ENCODE results near the gene MVB12B. TPM values are rescaled to one million over a fixed set of nuclear protein-coding genes. Genes with fewer than 3 reads are reported as not detected.

Gene MVB12B
- total and polyA plus RNA-seq, 2 of the 4 experiments (the other 2 are of a cell fraction) = 2.0 to 4.0 TPM

DNA sequence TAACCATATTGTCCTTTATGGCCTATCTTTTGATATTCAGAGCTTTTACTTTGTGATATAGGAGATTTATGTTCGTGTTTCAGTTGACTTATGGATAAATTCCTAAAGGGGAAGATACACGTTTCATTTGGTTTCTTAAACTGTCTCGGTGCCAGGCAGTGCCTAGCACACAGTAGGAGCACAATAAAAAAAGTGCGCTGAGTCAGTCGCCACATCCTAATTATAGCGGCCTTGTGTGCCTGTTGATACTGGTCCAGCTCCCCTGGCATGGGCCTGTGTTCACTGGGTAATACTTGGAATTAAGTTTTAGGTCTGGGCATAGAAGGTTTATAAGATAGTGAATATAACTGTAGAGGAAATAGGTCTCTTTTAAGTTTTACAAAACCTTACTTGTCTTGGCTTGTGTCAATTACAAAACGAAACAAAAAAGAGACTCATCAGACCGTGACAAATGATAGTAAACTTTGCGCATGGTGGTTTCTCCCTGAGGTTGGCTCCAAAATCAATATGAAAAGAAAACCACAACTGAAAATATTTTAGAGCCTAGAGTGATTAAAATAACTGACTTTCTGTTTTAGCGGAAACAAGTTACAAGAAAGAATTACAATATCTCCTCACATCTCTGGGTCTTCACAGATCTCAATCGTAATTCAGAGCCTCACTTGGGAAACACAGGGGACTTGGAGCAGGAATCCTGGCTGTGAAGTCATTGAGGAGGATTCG, 84.8 kb downstream of the MVB12B start:
- Histone ChIP-seq H3K27me3 (ENCODE audit: control insufficient read depth, insufficient read depth, low read length) (no peaks in the 10 kb centered on the region), H2BK20ac (ENCODE audit: low read depth, low read length) (no peak overlapping the region), H3K9me3 (ENCODE audit: control insufficient read depth, insufficient read depth, low read length) (no peaks in the 10 kb centered on the region), H3K56ac (ENCODE audit: extremely low read depth, insufficient read depth, low read length) (no peak overlapping the region), H3K23ac (ENCODE audit: low read depth, low read length) (no peak overlapping the region), H4K91ac (ENCODE audit: insufficient read depth, low read depth, low read length) (no peak overlapping the region), H4K8ac (ENCODE audit: low read depth in 2 of 2, low read length in 2 of 2) (no peak overlapping the region), H3K79me1 (ENCODE audit: low read depth in 1 of 2, low read length in 2 of 2) (no peaks in the 10 kb centered on the region), H3K36me3 (ENCODE audit: control insufficient read depth, insufficient read depth, low read length) (no peaks in the 10 kb centered on the region), H2AFZ (replicated peaks; ENCODE audit: low read length, poor library complexity) (no peak overlapping the region), H2BK15ac (ENCODE audit: low read depth, low read length) (no peak overlapping the region), H2BK120ac (ENCODE audit: low read depth, low read length) (no peak overlapping the region), H3K4me3 (ENCODE audit: insufficient read depth, low read depth, low read length) (no peak overlapping the region), H3K18ac (ENCODE audit: low read depth, low read length) (no peak overlapping the region), H2AK9ac (replicated peaks; ENCODE audit: low read depth, low read length, poor library complexity) (no peak overlapping the region), H3K4me1 (ENCODE audit: control insufficient read depth, insufficient read depth, low read length) (peaks cover 5% of the 10 kb centered on the region), H3K4ac (ENCODE audit: low read depth, low read length) (no peak overlapping the region), H4K5ac (ENCODE audit: low read depth, low read length) (no peak overlapping the region), H3K9me1 (ENCODE audit: insufficient read depth, low read length) (peaks cover 3% of the 10 kb centered on the region), H3K9ac (ENCODE audit: low read depth, low read length) (no peak overlapping the region), H2AK5ac (ENCODE audit: low read depth, low read length) (no peak overlapping the region), H3K27ac (ENCODE audit: insufficient read depth, low read length) (no peak overlapping the region), H3K4me2 (ENCODE audit: low read depth, low read length) (no peak overlapping the region), H4K20me1 (ENCODE audit: insufficient read depth, low read length) (no peaks in the 10 kb centered on the region), H2BK5ac (ENCODE audit: low read depth, low read length, poor library complexity, severe bottlenecking) (no peak overlapping the region), H3K14ac (replicated peaks; ENCODE audit: low read depth, low read length) (no peak overlapping the region)
- dilution Hi-C loops (cut with HindIII; ENCODE audit: low sequenced_read_pairs, unreplicated experiment) = no loop called here
- BruUV-seq (replicated peaks) = no TSS peak
- in situ Hi-C loops (cut with MboI; ENCODE audit: low sequenced_read_pairs) = no loop called here
- ChIA-PET CTCF (interaction anchor here (0.6 kb wide), 1 partner anchor 610 kb away, joined by 3 read pairs; no protein-coding TSS in a partner anchor), POLR2A (ENCODE audit: unreplicated experiment) (no interaction called here)
- ATAC-seq (ENCODE audit: low read depth) = no peak
- TF ChIP-seq SMC3 (IDR thresholded peaks at IDR 0.05; ENCODE audit: low read depth, low read length) (no peak), MXI1 (IDR thresholded peaks at IDR 0.05; ENCODE audit: borderline replicate concordance, low read depth, low read length) (no peak), FOS (IDR thresholded peaks at IDR 0.05; ENCODE audit: low read depth, low read length) (no peak), MAFK (IDR thresholded peaks at IDR 0.05; ENCODE audit: low read depth, low read length) (no peak), POLR2A (IDR thresholded peaks at IDR 0.05; ENCODE audit: low read depth, low read length) (no peak), NFE2L2 (IDR thresholded peaks at IDR 0.05; ENCODE audit: low read depth, low read length) (no peak), MAZ (IDR thresholded peaks at IDR 0.05; ENCODE audit: borderline replicate concordance, low read depth, low read length) (no peak), RCOR1 (IDR thresholded peaks at IDR 0.05; ENCODE audit: insufficient replicate concordance, low read length) (no peak), RAD21 (IDR thresholded peaks at IDR 0.05; ENCODE audit: low read length) (no peak), BHLHE40 (IDR thresholded peaks at IDR 0.05; ENCODE audit: low read depth, low read length) (no peak), CHD1 (IDR thresholded peaks at IDR 0.05; ENCODE audit: low read depth, low read length) (no peak), RFX5 (IDR thresholded peaks at IDR 0.05; ENCODE audit: low read depth, low read length) (no peak), CEBPB (IDR thresholded peaks at IDR 0.05; ENCODE audit: low read depth, low read length) (no peak)
- TF ChIP-seq, protein P1, sequence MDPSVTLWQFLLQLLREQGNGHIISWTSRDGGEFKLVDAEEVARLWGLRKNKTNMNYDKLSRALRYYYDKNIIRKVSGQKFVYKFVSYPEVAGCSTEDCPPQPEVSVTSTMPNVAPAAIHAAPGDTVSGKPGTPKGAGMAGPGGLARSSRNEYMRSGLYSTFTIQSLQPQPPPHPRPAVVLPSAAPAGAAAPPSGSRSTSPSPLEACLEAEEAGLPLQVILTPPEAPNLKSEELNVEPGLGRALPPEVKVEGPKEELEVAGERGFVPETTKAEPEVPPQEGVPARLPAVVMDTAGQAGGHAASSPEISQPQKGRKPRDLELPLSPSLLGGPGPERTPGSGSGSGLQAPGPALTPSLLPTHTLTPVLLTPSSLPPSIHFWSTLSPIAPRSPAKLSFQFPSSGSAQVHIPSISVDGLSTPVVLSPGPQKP (IDR thresholded peaks at IDR 0.05; ENCODE audit: borderline replicate concordance, low read depth, low read length) = no peak
- TF ChIP-seq, protein P2, sequence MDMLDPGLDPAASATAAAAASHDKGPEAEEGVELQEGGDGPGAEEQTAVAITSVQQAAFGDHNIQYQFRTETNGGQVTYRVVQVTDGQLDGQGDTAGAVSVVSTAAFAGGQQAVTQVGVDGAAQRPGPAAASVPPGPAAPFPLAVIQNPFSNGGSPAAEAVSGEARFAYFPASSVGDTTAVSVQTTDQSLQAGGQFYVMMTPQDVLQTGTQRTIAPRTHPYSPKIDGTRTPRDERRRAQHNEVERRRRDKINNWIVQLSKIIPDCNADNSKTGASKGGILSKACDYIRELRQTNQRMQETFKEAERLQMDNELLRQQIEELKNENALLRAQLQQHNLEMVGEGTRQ (IDR thresholded peaks at IDR 0.05; ENCODE audit: low read depth, low read length) = no peak
- TF ChIP-seq, protein P3, sequence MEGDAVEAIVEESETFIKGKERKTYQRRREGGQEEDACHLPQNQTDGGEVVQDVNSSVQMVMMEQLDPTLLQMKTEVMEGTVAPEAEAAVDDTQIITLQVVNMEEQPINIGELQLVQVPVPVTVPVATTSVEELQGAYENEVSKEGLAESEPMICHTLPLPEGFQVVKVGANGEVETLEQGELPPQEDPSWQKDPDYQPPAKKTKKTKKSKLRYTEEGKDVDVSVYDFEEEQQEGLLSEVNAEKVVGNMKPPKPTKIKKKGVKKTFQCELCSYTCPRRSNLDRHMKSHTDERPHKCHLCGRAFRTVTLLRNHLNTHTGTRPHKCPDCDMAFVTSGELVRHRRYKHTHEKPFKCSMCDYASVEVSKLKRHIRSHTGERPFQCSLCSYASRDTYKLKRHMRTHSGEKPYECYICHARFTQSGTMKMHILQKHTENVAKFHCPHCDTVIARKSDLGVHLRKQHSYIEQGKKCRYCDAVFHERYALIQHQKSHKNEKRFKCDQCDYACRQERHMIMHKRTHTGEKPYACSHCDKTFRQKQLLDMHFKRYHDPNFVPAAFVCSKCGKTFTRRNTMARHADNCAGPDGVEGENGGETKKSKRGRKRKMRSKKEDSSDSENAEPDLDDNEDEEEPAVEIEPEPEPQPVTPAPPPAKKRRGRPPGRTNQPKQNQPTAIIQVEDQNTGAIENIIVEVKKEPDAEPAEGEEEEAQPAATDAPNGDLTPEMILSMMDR (conservative IDR thresholded peaks at IDR 0.05; ENCODE audit: low read depth, low read length) = no peak
- 88% methylated on average over 5 of the region's 12 CpGs; no CpG with 5 or more reads in 1 of the 2 experiments for WGBS, 2 experiments (ENCODE audit: extremely low coverage in 2 of 2, insufficient read length in 1 of 2)
- intact Hi-C loops (cut with micrococcal nuclease) = no loop called here
- DNase-seq = no peak
